Renal cortex interstitium (tissue), 15 donors: ENCODE data around the gene OSCAR. TPM values are rescaled to one million over a fixed set of nuclear protein-coding genes. Genes with fewer than 3 reads are reported as not detected.

ENCODE experiments used
- DNase-seq, 11 donors: peaks; one replicate each; pipeline ENCODE4 v3.0.0-alpha.2; 2013; ENCODE audit warnings: low read depth in 9 of 11, low spot score in 4 of 11; ENCODE audit errors: extremely low read depth in 1 of 11
- long read RNA-seq, 16 experiments: transcript quantifications; one replicate each; lab custom pipeline, GENCODE V29; 2026
- polyA plus RNA-seq, 3 donors: library from polyadenylated mRNA; unstranded; fragments of 120-200 nt; gene quantifications; one replicate each; pipeline ENCODE4 v1.2.1, GENCODE V29; 2013; ENCODE audit not compliant: insufficient read length in 3 of 3

The OSCAR gene, protein sequence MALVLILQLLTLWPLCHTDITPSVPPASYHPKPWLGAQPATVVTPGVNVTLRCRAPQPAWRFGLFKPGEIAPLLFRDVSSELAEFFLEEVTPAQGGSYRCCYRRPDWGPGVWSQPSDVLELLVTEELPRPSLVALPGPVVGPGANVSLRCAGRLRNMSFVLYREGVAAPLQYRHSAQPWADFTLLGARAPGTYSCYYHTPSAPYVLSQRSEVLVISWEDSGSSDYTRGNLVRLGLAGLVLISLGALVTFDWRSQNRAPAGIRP
- under 1 TPM; 0.11 to 0.42 (median 0.27) TPM for polyA plus RNA-seq
- long read RNA-seq, donor 1, result 0 reads
- long read RNA-seq, donor 2, result 0 reads
- long read RNA-seq, donor 3, partial matches to known transcripts, result 160 of 378 reads
- long read RNA-seq, donor 3, other reads (novel, unspliced or antisense), result 218 of 378 reads
- long read RNA-seq, donor 4, result 0 reads
- long read RNA-seq, donor 5, result 0 reads
- long read RNA-seq, donor 6, result 0 reads
- long read RNA-seq, donor 7, result 0 reads
- long read RNA-seq, donor 8, result 0 reads
- long read RNA-seq, donor 9, result 0 reads
- long read RNA-seq, donor 10, partial matches to known transcripts, result 156 of 348 reads
- long read RNA-seq, donor 10, other reads (novel, unspliced or antisense), result 192 of 348 reads
- long read RNA-seq, donor 11, partial matches to known transcripts, result 71 of 197 reads
- long read RNA-seq, donor 11, other reads (novel, unspliced or antisense), result 126 of 197 reads
- long read RNA-seq, donor 12, partial matches to known transcripts, result 377 of 389 reads
- long read RNA-seq, donor 12, other reads (novel, unspliced or antisense), result 12 of 389 reads
- long read RNA-seq, donor 13, partial matches to known transcripts, result 252 of 574 reads
- long read RNA-seq, donor 13, other reads (novel, unspliced or antisense), result 322 of 574 reads
- long read RNA-seq, donor 14, result 0 reads
- long read RNA-seq, donor 15, result 0 reads
- long read RNA-seq, donor 16, result 0 reads

DNA sequence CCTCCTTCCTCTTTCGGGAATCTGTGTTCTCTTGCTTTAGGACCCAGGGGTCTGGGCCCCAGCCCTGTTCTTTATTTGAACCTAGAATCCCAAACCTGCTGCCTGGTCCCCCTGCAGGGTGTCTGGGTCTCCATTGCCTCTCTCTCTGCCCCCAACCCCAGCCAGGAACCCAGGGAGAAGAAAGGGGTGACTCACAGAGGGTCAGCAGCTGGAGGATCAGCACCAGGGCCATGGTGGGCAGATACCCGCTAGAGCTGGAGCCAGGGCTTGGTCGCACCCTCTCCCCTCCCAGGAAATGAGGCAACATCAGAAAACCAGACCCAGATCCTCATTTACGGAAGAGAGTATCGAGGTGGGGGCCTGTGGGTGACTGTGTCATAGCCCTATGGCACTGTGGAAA is at the start of gene OSCAR:
OSCAR (minus strand) TSS at position 243 of the 400 bp plus-strand sequence; CDS start at position 232, 11 bp downstream.
- no peak for DNase-seq

DNA sequence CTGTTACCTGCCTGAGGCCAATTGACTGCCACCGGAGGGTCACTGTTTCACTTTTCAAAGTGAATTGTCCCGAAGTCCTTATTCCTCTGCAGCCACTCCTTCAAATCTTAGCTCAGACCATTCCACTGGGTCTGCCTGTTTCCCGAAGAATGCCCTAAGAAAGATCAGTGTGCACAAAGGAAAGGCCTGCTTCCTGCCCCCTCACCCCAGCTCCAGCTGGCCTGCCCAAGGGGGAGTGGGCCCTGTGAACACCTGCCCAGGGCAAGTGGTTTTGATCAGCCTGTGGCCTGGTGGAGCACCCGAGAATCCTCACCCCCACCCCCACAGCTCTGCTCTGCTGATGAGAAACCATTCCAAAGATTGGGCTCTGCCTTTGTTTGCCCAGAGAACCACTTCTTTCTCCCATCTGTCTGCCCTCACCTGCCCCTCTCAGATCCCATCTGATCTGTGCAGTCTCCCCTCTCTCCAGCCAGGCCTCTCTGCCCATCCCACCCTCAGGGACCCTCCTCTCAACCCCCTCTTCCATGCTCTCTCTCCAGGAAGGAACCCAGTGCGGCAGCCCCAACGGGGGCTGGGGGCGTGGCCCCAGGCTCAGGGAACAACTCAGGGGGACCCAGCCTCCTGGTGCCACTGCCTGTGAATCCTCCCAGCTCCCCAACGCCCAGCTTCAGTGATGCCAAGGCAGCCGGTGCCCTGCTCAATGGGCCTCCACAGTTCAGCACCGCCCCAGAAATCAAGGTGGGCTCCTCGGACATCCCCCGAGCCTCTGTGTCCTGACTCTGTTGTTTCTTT is 48.6 kb upstream of the OSCAR start:
- no peak for DNase-seq

DNA sequence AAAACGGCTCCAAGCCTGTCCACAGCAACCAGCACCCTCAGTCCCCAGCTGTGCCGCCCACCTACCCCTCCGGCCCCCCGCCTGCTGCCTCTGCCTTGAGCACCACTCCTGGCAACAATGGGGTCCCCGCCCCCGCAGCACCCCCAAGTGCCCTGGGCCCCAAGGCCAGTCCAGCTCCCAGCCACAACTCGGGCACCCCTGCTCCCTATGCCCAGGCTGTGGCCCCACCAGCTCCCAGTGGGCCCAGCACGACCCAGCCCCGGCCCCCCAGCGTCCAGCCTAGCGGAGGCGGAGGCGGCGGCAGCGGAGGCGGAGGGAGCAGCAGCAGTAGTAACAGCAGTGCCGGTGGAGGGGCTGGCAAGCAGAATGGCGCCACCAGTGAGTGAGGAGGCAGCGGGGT is 47.6 kb upstream of the OSCAR start:
- no peak for DNase-seq

DNA sequence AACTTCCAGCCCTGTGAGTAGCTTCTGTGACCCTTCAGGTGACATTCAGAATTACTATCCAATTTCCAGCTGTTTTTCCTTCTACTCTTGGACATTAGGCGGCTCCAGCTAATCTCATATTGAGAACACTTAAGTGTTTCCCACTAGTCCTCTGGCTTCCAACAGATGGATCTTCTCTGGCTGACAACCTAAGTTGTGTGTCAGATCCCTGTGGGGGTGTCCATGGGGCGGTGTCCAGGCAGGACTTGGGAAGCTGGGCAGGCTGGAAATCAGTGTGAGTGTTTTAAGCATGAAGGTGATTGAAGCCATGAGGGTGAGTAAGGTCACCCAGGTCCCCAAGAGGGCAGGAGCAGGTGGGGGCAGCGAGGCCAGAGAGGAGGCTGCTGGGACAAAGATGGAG is 47.1 kb upstream of the OSCAR start:
- peak in 5 of 11 donors; percentile 61 to 72 (median 70) for DNase-seq

DNA sequence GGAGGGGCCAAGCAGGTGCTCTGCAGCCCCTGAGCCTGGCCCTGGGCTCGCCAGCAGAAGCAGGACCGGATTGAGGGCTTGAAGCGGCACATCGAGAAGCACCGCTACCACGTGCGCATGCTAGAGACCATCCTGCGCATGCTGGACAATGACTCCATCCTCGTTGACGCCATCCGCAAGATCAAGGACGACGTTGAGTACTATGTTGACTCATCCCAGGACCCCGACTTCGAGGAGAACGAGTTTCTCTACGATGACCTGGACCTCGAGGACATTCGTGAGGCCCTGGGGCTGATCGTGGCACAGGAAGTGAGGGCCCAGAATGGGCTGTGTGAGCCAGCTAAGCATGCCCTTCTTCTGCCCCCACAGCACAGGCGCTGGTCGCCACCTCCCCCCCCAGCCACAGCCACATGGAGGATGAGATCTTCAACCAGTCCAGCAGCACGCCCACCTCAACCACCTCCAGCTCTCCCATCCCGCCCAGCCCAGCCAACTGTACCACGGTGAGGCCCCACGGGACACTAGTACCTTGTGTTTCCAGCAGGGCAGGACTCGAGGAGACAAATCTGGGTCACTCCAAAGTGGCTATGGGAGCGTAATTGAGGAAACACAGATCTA is 45.0 kb upstream of the OSCAR start:
- no peak for DNase-seq

DNA sequence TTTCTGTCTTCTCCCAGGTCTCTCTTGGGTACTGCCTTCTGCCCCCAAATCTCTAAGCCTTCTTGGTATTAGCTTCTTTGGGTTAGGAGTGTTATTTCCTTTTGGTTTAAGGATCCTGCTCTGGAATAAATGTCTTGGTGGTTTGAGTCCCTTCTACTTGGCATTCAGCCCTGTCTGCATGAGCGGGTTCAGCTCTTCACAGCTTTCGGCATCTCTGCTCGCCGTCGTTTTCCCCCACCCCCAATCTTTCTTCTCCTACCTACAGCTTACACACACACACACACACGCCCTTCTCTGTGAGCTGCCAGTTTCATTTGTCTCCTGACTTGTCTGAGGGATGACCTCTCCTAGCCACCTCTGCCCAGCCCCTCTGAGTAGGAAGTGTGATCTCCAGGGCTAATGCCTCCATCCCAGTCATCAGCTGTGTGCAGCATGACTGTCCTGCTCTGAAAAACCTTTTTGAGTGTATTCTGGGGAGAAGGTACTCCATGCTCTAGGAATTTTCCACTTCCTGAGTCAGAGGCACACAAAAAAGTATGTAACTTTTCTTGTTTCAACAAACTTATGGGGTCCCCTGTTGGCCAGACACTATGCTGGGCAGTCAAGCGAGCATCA is 41.7 kb upstream of the OSCAR start:
- DNase-seq, result no peak

DNA sequence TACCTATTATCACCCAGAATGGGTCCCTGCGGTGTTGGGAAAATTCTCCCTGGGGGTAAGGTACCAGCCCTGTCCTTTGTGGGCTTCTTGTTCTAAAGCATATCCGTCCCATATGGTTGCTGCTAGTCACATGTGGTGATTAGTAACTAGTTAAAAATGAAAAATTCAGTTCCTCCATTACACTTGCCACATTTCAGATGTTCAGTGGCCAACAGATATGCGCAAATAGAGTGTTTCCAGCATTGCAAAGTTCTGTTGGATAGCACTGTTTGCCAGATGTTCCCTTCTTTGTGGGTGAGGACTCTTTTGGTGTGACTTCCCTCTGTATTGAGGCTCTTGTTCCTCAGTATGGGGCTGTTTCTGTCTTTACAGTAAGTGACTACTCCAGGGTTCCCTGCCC is 40.8 kb upstream of the OSCAR start:
- DNase-seq, result no peak

DNA sequence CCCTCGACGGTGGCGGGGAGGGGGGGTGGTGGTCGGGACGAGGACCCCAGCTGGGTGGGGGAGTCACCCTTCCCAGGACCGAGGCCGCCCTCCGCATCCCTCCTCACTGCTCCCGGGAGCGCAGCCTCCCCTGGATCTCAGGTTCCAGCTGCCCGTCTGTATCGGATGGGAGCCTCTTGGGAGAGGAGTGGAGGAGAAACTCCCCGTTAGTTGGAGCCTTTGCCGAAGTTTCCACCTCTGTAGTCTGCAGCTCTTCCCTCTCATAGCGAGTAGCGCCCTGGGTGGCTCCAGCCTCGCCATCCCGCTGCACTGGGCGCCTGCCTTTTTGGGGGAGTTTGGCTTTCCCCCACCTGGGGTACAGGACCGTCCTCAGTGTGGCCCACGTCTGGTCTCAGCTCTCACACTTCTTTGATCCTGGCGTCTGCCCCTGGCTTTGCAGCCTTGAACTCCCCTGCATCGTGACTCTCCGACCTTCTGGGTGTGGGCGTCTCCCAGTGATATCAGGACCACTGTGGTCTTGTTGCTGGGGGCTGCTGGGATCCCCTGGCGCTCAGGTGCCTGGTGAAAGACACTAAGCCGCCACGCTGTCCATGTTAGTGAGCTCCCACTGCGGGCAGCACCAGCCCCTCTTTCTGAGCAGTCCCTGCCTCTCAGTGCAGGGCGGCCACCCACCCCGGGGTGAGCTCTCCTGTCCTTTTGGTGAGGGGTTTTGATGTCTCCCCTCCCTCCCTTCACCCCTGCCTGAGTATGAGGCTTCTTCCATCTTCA is 38.1 kb upstream of the OSCAR start:
- DNase-seq, result no peak

DNA sequence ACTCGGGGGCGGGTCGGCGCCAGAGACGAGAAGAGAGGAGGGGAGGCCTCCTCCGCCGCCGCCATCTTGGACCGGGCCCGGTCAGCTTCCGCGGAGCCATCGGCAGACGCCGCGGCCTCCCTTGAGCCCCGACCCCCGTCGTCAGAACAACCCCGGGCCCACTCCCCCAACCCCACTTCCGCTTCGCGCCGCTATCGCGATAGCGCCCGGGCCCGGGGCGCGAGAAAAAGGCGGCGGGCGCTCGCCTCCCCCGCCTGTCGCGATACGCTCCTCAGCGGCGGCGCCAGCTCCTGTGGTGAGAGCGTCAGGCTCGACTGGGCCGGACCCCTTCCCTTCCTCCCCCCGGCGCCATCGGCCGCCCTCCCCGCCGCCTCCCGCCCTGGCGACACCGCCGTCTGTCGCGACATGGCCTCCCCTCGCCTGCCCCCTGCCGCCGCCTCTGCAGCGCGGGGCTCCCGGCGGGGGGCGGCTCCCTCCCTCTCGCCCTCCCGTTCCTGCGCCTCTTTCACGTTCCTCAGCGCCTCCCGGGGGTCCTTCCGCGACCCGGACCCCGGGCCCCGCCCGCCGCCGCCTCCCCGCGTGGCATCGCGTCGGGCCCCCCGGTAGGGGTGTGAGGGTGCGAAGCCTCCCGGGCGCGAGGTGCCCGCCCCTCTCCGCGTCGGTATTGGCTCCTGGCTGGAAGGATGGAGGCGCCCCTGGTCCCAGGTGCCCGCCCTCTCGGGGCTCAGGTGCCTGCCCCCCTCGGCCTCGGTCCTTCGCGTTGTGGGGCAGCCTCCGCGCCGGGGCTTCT is 37.3 kb upstream of the OSCAR start, which contains the start of gene CNOT3:
CNOT3 (plus strand) TSS at position 64 of the 790 bp plus-strand sequence. CDS start 5,217 bp downstream, outside the sequence.
- no peak for DNase-seq

DNA sequence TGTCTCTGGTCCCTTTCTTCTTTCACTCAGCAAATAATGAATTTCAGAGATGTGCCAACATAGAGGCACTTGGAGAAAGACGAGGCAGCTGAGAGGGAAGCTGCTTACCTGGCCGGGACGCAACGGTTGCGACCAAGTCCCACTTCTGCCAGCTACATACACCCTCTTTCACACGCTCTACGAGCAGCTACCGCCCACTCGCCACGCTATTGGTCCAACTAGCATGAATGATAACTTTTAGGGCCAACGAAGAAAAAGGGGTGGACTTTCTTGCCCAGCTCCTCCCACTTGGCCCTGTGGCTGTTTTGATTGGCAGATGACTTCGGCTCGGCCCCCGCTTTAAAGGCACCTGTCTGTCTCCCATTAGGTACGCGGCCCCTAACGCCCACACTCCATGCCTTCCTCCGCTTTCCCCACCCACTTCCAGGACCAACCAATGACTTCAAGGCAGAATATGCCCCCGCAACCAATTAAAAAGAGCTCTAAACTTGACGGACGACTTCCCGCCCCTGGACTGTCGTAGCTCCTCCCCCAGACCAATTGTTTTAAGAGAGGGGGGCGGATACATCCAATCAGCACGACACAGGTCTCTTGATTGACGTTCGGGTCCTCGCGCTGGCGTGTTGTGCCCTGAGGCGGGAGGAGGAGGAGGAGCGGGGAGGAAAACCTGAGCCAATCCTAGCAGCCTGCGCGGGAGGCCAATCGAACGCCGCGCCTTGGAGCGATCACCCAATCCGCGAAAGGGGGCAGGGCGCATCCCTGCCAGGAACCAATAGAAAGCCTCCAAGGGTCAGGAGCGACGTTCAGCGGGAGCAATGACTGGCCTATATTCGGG is 36.5 kb upstream of the OSCAR start:
- peak; percentile 98 to 100 (median 100) for DNase-seq

DNA sequence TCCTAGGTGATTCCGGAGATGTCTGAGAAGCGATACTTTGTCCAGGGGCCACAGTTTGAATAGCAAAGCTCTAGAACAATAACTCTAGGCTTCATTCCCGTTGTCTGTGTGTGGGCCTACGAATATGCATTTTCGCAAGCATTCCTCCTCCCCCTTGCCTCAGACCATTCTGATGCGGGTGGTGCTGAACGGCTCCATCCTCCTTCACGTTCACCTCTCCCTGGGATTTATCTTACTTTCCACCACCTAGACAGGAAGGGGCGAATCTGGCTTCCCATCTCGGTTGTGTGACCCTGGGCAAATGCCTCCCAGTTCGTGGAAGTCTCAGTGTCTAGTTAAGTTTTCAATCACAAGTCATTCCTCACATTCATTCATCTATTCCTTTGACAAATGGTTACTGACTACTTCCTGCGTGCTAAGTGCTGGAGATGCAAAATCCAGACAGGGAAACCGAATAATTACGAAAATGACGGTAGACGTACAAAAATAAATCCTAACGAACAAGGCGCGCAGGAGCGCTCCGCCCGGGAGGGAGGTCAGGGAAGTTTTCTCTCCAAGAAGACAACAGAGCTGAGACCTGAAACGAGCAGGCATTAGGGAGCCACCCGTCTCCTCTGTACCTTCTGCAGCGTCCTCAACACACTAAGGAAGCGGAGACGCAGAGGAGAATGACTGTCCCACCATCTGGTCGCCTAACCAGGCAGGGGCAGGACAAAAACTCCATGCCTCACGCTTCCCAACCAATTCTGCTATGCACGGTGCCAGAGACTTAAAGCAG is 35.7 kb upstream of the OSCAR start:
- no peak for DNase-seq

DNA sequence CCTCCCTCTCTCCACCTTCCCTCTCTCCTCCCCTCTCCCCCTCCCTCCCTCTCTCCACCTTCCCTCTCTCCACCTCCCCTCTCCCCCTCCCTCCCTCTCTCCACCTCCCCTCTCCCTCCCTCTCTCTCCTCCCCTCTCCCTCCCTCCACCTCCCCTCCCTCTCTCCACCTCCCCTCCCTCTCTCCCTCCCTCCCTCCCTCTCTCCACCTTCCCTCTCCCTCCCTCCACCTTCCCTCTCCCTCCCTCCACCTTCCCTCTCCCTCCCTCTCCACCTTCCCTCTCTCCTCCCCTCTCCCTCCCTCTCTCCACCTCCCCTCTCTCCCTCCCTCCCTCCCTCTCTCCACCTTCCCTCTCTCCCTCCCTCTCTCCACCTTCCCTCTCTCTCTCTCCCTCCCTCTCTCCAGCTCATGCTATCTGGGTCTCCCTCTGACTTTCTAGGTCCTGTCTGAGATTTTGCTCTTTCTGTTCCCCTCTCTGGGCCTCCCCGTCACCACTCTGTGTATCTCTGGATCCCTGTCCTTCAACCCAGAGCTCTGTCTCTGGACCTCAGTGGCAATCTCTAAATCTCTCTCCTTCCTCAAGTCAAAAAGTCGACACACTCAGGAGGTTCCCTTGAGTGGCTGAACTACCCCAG is 33.5 kb upstream of the OSCAR start:
- no peak for DNase-seq

DNA sequence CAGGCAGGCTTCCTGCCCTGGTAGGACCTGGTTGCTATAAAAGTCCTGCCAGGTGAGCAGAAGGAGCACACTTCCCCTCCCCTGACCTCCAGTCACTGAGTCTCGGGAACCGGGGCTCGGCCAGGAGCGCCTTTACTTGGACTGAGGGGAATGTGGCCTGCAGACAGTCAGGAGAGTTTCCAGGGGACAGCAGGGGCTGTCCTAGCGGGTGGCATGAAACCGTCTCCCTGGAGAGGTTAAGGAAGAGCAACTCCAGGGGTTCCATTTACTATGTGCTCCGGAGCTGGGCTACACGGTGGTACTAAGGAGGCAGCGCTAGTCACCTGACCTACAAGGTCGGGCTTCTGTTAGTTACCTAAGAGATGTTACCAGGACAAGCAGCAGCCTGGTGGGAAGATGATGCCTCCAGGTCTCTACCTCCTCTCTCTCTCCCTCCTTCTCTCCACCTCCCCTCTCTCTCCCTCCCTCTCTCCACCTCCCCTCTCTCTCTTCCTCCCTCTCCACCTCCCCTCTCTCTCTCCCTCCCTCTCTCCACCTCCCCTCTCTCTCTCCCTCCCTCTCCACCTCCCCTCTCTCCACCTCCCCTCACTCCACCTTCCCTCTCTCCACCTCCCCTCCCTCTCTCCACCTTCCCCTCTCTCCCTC is 32.8 kb upstream of the OSCAR start:
- peak in 3 of 11 donors; percentile 54 to 82 (median 61) for DNase-seq

DNA sequence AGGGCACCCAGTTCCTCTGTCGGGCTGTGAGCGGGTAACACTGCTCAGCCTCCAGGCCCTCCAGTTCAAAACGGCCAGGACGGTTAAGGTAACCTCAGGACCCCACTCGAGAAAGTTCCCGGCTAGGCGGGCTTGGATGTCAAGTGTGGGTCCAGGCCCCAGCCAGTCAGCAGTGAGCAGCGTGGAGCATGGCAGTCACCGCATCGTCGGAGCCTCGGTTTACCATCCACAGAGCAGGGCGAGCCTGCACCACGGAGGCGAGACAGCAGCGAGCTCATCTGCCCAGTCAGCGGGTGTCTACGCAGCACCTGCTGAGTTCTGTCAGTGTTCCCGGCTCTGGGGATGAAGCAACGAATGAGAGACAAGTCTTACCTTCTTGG is 29.0 kb upstream of the OSCAR start:
- DNase-seq, result no peak
